GM19035 (cell line): Measurements from ENCODE around the gene SMARCA4.
"Not testable (repeated sequence)": the region's sequence is repeated elsewhere in the genome, so short reads cannot be mapped to it uniquely, and the experiment has no call there.

Experiments
- ATAC-seq: cut with Tn5 transposase; IDR thresholded peaks from one replicate; pipeline ENCODE4 v1.9.1; 2021; ENCODE audit not compliant: unreplicated experiment

Gene SMARCA4

GRCh38 chr19:10975374-10976130, 14.7 kb downstream of the SMARCA4 start:
- no peak for ATAC-seq

- ATAC-seq, result no peak
These were observed 15.5 kb downstream of the SMARCA4 start for GRCh38 chr19:10976131-10976892.

GRCh38 chr19:10977742-10978092, 16.9 kb downstream of the SMARCA4 start:
- ATAC-seq, result no peak

- no peak for ATAC-seq
These were observed 19.1 kb downstream of the SMARCA4 start for GRCh38 chr19:10979951-10980381.

- ATAC-seq, result no peak
These were observed 20.5 kb downstream of the SMARCA4 start for GRCh38 chr19:10981252-10981895.

- no peak for ATAC-seq
These were observed 22.2 kb downstream of the SMARCA4 start for GRCh38 chr19:10983026-10983425.

GRCh38 chr19:10984166-10984735, 23.4 kb downstream of the SMARCA4 start:
- no peak for ATAC-seq

GRCh38 chr19:10985502-10985901, 24.7 kb downstream of the SMARCA4 start:
- no peak for ATAC-seq

- ATAC-seq, result no peak
These were observed 25.7 kb downstream of the SMARCA4 start for GRCh38 chr19:10986301-10987127.

GRCh38 chr19:10987571-10988297, 26.9 kb downstream of the SMARCA4 start:
- ATAC-seq, result no peak

- ATAC-seq, result no peak
These were observed 27.6 kb downstream of the SMARCA4 start for GRCh38 chr19:10988380-10988779.

- no peak for ATAC-seq
These were observed 28.1 kb downstream of the SMARCA4 start for GRCh38 chr19:10988921-10989320.

- ATAC-seq, result no peak
These were observed 30.2 kb downstream of the SMARCA4 start for GRCh38 chr19:10991076-10991475.

GRCh38 chr19:10991521-10992081, 30.8 kb downstream of the SMARCA4 start:
- ATAC-seq, result no peak

- ATAC-seq, result not testable (repeated sequence)
These were observed 31.3 kb downstream of the SMARCA4 start for GRCh38 chr19:10992174-10992573.

- no peak for ATAC-seq
These were observed 35.2 kb downstream of the SMARCA4 start for GRCh38 chr19:10995926-10996600.

GRCh38 chr19:10998045-10998533, 37.3 kb downstream of the SMARCA4 start:
- ATAC-seq, result no peak

- no peak for ATAC-seq
These were observed 37.8 kb downstream of the SMARCA4 start for GRCh38 chr19:10998666-10999065.

- ATAC-seq, result no peak
These were observed 44.7 kb downstream of the SMARCA4 start for GRCh38 chr19:11005521-11005920.
